ENCODE results near the gene CFI. TPM values are rescaled to one million over a fixed set of nuclear protein-coding genes. Genes with fewer than 3 reads are reported as not detected.
A peak's percentile ranks its signal among the peaks of the same experiment; 100 is the strongest.

CFI gene
- total and polyA plus RNA-seq, 9 of the 15 experiments (the other 6 are each of a cell fraction or from before 2014, with no cell fraction given) = 0.30 to 8.4 (median 0.95) TPM

GRCh38 chr4:109702950-109703663 lies 98.7 kb downstream of the CFI start, which contains the start of gene CASP6 (continued):
- TF ChIP-seq NUFIP1 (IDR thresholded peaks at IDR 0.05; ENCODE audit: partially characterized antibody) (no peak), SP1 (CRISPR knock-in tag; IDR thresholded peaks at IDR 0.05) (peak; percentile 67), EGR1 (conservative IDR thresholded peaks at IDR 0.05) (peak; percentile 47), RAD51 (IDR thresholded peaks at IDR 0.05; ENCODE audit: borderline replicate concordance, low read depth) (peak; percentile 3; the same call in 1 of the 2 replicates), ZNF41 (CRISPR knock-in tag; conservative IDR thresholded peaks at IDR 0.05) (no peak), MECOM (CRISPR knock-in tag; IDR thresholded peaks at IDR 0.05) (peak; percentile 35; the same call in 1 of the 2 replicates), OTX1 (CRISPR knock-in tag; IDR thresholded peaks at IDR 0.05) (peak; percentile 79; the same call in 1 of the 2 replicates), TGIF2 (CRISPR knock-in tag; IDR thresholded peaks at IDR 0.05) (peak; percentile 85; the same call in 1 of the 2 replicates), SIN3A (IDR thresholded peaks at IDR 0.05; ENCODE audit: borderline replicate concordance in 2 of 2, control insufficient read depth in 1 of 2, low read depth in 2 of 2, low read length in 2 of 2) (peak; percentile 40 to 60; a peak in 2 of 4 replicates), STAT5B (CRISPR knock-in tag; IDR thresholded peaks at IDR 0.05) (no peak), TAF9B (IDR thresholded peaks at IDR 0.05; ENCODE audit: partially characterized antibody) (no peak), SMC3 (conservative IDR thresholded peaks at IDR 0.05; ENCODE audit: insufficient read depth, low read depth, low read length) (peak; percentile 59; the same call in 1 of the 2 replicates), L3MBTL2 (IDR thresholded peaks at IDR 0.05) (peak; percentile 75), ZNF592 (IDR thresholded peaks at IDR 0.05) (peak; percentile 33; the same call in 1 of the 2 replicates), ZNF165 (CRISPR knock-in tag; IDR thresholded peaks at IDR 0.05; ENCODE audit: borderline replicate concordance) (no peak), MTF1 (CRISPR knock-in tag; IDR thresholded peaks at IDR 0.05; ENCODE audit: borderline replicate concordance) (no peak)
- TF ChIP-seq, protein P1, sequence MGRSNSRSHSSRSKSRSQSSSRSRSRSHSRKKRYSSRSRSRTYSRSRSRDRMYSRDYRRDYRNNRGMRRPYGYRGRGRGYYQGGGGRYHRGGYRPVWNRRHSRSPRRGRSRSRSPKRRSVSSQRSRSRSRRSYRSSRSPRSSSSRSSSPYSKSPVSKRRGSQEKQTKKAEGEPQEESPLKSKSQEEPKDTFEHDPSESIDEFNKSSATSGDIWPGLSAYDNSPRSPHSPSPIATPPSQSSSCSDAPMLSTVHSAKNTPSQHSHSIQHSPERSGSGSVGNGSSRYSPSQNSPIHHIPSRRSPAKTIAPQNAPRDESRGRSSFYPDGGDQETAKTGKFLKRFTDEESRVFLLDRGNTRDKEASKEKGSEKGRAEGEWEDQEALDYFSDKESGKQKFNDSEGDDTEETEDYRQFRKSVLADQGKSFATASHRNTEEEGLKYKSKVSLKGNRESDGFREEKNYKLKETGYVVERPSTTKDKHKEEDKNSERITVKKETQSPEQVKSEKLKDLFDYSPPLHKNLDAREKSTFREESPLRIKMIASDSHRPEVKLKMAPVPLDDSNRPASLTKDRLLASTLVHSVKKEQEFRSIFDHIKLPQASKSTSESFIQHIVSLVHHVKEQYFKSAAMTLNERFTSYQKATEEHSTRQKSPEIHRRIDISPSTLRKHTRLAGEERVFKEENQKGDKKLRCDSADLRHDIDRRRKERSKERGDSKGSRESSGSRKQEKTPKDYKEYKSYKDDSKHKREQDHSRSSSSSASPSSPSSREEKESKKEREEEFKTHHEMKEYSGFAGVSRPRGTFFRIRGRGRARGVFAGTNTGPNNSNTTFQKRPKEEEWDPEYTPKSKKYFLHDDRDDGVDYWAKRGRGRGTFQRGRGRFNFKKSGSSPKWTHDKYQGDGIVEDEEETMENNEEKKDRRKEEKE (IDR thresholded peaks at IDR 0.05; ENCODE audit: borderline replicate concordance in 1 of 2, control insufficient read depth in 1 of 2, low read depth in 2 of 2, low read length in 1 of 2) = no peak
- TF ChIP-seq, protein P2, sequence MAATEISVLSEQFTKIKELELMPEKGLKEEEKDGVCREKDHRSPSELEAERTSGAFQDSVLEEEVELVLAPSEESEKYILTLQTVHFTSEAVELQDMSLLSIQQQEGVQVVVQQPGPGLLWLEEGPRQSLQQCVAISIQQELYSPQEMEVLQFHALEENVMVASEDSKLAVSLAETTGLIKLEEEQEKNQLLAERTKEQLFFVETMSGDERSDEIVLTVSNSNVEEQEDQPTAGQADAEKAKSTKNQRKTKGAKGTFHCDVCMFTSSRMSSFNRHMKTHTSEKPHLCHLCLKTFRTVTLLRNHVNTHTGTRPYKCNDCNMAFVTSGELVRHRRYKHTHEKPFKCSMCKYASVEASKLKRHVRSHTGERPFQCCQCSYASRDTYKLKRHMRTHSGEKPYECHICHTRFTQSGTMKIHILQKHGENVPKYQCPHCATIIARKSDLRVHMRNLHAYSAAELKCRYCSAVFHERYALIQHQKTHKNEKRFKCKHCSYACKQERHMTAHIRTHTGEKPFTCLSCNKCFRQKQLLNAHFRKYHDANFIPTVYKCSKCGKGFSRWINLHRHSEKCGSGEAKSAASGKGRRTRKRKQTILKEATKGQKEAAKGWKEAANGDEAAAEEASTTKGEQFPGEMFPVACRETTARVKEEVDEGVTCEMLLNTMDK (IDR thresholded peaks at IDR 0.05; ENCODE audit: borderline replicate concordance, insufficient read depth, low read depth, low read length, poor library complexity, severe bottlenecking) = peak; percentile 47

Measured in K562 (cell line).